Subcutaneous abdominal adipose tissue (tissue), 5 donors: Measurements from ENCODE around the gene DRAP1.

ENCODE experiments used
- H3K27ac ChIP-seq: one replicate; pipeline ENCODE4 v1.7.0; 2013; ENCODE audit warnings: low read depth, mild to moderate bottlenecking, inconsistent platforms, low read length, moderate library complexity
- H3K27me3 ChIP-seq, 5 donors: one replicate each; pipeline ENCODE4 v1.7.0; 2013; ENCODE audit warnings: low read length in 5 of 5, inconsistent platforms in 1 of 5; ENCODE audit not compliant: control insufficient read depth in 5 of 5, insufficient read depth in 4 of 5
- H3K36me3 ChIP-seq, 5 donors: one replicate each; pipeline ENCODE4 v1.7.0; 2013; ENCODE audit warnings: low read length in 5 of 5; ENCODE audit not compliant: control insufficient read depth in 5 of 5, insufficient read depth in 5 of 5
- H3K4me1 ChIP-seq, 5 donors: one replicate each; pipeline ENCODE4 v1.7.0; 2013; ENCODE audit warnings: low read length in 5 of 5, mild to moderate bottlenecking in 3 of 5, moderate library complexity in 1 of 5; ENCODE audit not compliant: control insufficient read depth in 5 of 5, insufficient read depth in 5 of 5
- H3K4me3 ChIP-seq, 5 donors: one replicate each; pipeline ENCODE4 v1.7.0; 2013; ENCODE audit warnings: low read length in 5 of 5, low read depth in 1 of 5
- H3K9ac ChIP-seq, 5 donors: one replicate each; pipeline ENCODE4 v1.7.0; 2013; ENCODE audit warnings: low read length in 5 of 5, mild to moderate bottlenecking in 4 of 5, moderate library complexity in 3 of 5
- H3K9me3 ChIP-seq, 5 donors: one replicate each; pipeline ENCODE4 v1.7.0; 2013; ENCODE audit warnings: low read length in 5 of 5; ENCODE audit not compliant: control insufficient read depth in 5 of 5
- donor health status: healthy.
- donor health status: healthy.
- donor health status: healthy.
- donor health status: healthy.
- donor health status: healthy.

The DRAP1 gene

DNA sequence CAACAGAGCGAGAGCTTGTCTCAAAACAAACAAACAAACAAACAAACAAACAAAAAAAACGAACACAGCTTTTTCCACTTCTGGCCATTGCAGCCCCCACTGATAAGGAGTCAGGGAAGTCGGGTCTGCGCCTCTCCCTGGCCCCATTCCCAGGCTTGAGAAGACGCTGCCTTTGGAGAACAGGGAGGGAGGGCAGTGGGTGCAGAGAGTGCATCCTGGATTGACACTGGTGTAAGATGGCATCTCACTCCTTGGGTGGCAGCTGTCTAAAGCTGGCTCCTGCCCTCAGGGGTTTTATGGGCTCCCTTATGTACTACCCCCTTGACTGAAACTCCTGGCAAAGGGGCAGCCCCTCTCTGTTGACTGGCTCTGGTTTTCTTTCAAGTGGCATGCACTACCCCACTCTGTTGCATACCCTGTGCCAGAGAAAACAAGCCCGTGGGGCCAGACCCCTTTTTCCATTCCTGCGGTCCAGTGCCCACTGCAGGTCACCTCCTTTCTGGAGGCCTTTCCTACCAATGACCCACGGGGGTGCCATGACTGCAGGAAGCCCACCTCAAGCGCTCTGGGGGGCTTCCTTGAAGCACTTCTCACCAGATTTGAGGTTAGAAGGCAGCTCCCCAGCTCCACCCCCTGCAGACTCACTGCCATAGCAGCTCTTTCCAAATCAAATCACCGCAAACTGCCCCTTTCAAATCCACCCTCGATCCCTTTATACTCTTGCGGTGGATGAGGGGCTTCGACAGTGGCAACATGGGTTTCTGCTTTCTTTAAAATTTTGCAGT is 12.7 kb downstream of the DRAP1 start:
- no peaks in the 10 kb centered on the region for H3K9me3 ChIP-seq
- no peaks in the 10 kb centered on the region for H3K27me3 ChIP-seq
- no peak overlapping the region for H3K9ac ChIP-seq
- no peak overlapping the region for H3K4me3 ChIP-seq
- no peak overlapping the region for H3K27ac ChIP-seq
- H3K36me3 ChIP-seq = no peaks in the 10 kb centered on the region
- peaks cover 0 to 5% (median 3%) of the 10 kb centered on the region in 5 donors for H3K4me1 ChIP-seq

DNA sequence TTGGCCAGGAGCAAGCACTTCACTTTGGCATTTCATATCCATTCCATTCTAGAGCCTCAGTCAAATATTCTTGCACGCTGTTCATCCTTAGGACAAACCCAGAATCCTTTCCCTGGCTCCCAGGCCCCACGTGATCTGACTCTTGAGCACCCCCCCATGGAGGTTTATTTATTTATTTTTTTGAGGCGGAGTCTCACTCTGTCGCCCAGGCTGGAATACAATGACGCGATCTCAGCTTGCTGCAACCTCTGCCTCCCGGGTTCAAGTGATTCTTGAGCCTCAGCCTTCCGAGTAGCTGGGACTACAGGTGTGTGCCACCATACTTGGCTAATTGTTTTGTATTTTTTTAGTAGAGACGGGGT is 13.3 kb downstream of the DRAP1 start:
- H3K9me3 ChIP-seq = no peaks in the 10 kb centered on the region
- no peaks in the 10 kb centered on the region for H3K36me3 ChIP-seq
- H3K9ac ChIP-seq = no peak overlapping the region
- H3K27ac ChIP-seq = no peak overlapping the region
- no peak overlapping the region for H3K4me3 ChIP-seq
- peaks cover 0 to 5% (median 3%) of the 10 kb centered on the region in 5 donors for H3K4me1 ChIP-seq
- no peaks in the 10 kb centered on the region for H3K27me3 ChIP-seq

DNA sequence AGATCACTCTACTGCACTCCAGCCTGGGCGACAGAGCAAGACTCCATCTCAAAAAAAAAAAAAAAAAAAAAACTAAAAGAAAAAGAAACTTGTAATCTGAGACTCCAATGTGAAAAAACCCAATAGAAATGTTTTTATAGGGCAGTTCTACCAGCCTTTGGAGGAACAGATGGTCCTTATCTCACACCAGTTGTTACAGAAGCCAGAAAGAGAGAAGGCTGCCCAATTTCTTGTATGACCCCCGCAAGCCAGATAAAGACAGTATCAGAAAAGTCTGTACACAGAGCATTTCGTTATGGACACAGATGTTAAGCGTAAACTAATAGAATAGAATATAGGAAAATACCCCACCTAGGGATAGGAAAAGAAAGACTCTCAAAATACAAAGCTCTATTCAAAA is 14.8 kb downstream of the DRAP1 start:
- H3K27ac ChIP-seq = no peak overlapping the region
- no peaks in the 10 kb centered on the region for H3K27me3 ChIP-seq

DNA sequence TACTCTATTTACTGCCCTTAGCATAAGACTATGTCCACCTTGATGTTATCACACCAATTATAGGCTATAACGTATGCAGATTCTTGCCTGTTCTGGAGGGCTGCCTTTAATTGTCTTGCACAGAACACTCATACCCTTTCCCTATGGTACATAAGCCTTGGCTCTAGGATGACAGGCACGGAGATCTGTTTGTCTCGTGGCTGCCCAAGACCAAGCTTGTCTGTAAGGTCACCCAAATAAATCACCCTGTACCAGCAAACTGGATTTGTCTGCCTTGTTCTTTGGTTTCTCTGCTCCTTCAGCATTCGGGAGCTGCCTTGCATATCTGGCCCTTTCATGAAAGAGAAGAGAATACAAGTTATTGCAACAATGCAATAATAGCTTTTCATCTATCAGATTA is 18.5 kb downstream of the DRAP1 start:
- Histone ChIP-seq H3K4me1 (peaks cover 0 to 7% (median 0%) of the 10 kb centered on the region in 5 donors), H3K27me3 (no peaks in the 10 kb centered on the region), H3K36me3 (no peaks in the 10 kb centered on the region), H3K9me3 (no peaks in the 10 kb centered on the region), H3K9ac (no peak overlapping the region), H3K4me3 (no peak overlapping the region), H3K27ac (no peak overlapping the region)

More for the DNA sequence above, 14.8 kb downstream of the DRAP1 start:
- H3K36me3 ChIP-seq = no peaks in the 10 kb centered on the region
- peaks cover 0 to 3% (median 0%) of the 10 kb centered on the region in 5 donors for H3K4me1 ChIP-seq
- no peak overlapping the region for H3K9ac ChIP-seq
- H3K9me3 ChIP-seq = no peaks in the 10 kb centered on the region
- H3K4me3 ChIP-seq = no peak overlapping the region

DNA sequence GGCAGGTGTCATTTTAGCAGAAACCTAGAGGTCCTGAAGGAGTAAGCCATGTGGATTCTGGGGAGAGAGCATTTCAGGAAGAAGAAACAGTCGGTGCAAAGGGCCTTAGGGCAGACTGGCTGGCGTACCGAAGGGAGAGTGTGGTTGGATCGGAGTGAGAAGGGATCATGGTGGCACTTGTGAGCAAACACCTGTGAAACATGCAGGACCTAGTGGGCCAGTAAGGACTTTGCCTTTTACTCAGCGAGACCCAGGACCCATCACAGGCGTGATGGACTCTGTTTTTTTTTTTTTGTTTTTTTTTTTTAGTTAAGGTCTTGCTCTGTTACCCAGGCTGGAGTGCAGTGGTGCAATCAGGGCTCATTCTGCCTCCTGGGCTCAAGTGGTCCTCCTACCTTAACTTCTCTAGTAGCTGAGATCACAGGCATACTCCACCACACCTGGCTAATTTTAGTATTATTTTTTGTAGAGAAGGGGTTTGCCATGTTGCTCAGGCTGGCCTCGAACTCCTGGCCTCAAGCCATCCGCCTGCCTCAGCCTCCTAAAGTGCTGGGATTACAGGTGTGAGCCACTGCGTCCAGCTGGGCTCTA is 22.6 kb downstream of the DRAP1 start:
- no peak overlapping the region for H3K9ac ChIP-seq
- peaks cover 0 to 7% (median 0%) of the 10 kb centered on the region in 5 donors for H3K4me1 ChIP-seq
- H3K9me3 ChIP-seq = no peaks in the 10 kb centered on the region
- no peaks in the 10 kb centered on the region for H3K27me3 ChIP-seq
- H3K4me3 ChIP-seq = no peak overlapping the region
- no peaks in the 10 kb centered on the region for H3K36me3 ChIP-seq
- H3K27ac ChIP-seq = no peak overlapping the region

DNA sequence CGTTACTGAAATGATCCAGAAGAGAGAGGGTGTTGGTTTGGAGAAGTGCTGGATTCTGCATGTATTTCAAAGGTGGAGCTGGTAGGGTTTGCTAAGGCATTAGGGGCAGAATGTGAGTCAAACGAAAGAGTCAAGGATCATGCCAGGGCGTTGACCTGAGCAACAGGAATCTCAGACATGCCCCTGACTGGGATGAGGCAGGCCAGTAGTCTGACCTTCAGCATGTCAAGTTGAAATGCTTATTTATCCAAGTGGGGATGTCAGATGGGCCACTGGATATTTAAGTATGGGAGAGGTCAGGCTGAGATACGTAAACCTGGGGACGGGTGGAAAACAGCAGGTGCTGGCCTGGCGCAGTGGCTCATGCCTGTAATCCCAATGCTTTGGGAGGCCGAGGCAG is 23.3 kb downstream of the DRAP1 start:
- H3K4me3 ChIP-seq = no peak overlapping the region
- H3K9ac ChIP-seq = no peak overlapping the region
- peaks cover 0 to 7% (median 0%) of the 10 kb centered on the region in 5 donors for H3K4me1 ChIP-seq
- no peaks in the 10 kb centered on the region for H3K9me3 ChIP-seq
- H3K27me3 ChIP-seq = peaks cover 0 to 6% (median 1%) of the 10 kb centered on the region in 5 donors
- no peaks in the 10 kb centered on the region for H3K36me3 ChIP-seq
- no peak overlapping the region for H3K27ac ChIP-seq

DNA sequence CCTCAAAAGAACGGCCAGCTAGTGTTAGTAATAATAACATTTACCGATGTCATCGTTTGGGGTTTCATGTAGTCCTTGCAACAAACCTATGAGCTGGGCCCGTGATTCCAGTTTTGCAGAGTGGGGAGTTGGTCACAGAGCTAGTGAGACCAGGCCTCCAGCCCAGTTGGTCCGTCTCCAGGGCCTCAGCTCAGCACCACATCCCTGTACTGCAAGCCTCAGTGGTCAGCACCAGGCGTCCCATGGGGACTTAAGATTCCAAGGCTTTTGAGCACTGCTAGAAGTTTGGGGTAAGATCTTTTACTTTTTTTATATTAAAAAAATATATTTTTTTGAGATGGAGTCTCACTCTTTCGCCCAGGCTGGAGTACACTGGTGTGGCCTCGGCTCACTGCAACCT is 25.0 kb downstream of the DRAP1 start:
- no peaks in the 10 kb centered on the region for H3K36me3 ChIP-seq
- H3K9me3 ChIP-seq = no peaks in the 10 kb centered on the region
- H3K9ac ChIP-seq = peak overlapping the region in 1 of 5 donors; percentile 26
- no peak overlapping the region for H3K27ac ChIP-seq
- peaks cover 0 to 7% (median 0%) of the 10 kb centered on the region in 5 donors for H3K4me1 ChIP-seq
- H3K27me3 ChIP-seq = peaks cover 0 to 7% (median 4%) of the 10 kb centered on the region in 5 donors
- H3K4me3 ChIP-seq = no peak overlapping the region

DNA sequence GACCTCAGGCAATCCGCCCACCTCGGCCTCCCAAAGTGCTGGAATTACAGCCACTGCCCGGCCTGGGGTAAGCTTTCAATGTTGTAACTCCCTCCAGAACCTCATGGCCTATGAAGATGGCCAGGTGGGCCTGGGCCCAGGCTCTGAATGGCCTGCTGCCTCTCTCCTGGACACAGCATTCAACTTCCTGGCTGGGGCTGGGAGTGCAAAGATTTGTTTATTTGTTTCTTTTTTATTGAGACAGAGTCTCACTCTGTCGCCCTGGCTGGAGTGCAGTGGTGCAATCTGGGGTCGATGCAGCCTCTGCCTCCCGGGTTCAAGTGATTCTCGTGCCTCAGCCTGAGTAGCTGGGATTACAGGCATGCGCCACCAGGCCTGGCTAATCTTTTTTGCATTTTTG is 25.5 kb downstream of the DRAP1 start:
- peaks cover 0 to 7% (median 4%) of the 10 kb centered on the region in 5 donors for H3K27me3 ChIP-seq
- H3K4me3 ChIP-seq = no peak overlapping the region
- H3K9me3 ChIP-seq = no peaks in the 10 kb centered on the region
- H3K27ac ChIP-seq = no peak overlapping the region
- H3K4me1 ChIP-seq = peaks cover 0 to 7% (median 0%) of the 10 kb centered on the region in 5 donors
- no peak overlapping the region for H3K9ac ChIP-seq
- H3K36me3 ChIP-seq = no peaks in the 10 kb centered on the region

DNA sequence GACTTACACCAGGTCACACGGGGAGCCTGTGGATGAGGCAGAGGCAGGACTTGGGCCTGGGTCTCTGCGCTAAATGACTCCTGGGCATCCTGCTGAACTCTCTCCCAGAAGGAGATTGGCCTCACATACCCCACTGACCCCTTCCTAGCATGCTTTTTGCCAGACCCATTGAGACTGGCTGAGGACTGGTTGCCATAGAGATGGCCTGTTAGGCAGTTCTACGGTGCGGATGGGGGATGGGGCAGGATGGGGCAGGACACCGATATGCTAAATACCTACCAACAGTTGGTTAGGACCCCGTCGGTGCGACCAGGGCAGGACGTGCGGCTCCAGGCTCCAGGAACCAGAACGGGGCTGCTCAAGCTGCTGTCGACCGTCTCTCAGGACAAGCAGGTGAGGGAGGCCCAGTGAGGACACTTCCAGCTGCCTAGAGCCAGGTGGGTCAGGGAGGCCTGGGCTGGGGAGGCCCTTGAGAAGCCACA is 26.2 kb downstream of the DRAP1 start, which contains the start of gene TSGA10IP:
TSS of gene TSGA10IP (plus strand) at position 51 of the 482 bp plus-strand sequence. CDS start at position 247, 196 bp downstream.
- peak within 1 kb of the TSS in 1 of 5 donors; percentile 53 for H3K9ac ChIP-seq
- no peaks in the 10 kb centered on the region for H3K36me3 ChIP-seq
- no peaks in the 10 kb centered on the region for H3K9me3 ChIP-seq
- peaks cover 0 to 7% (median 4%) of the 10 kb centered on the region in 5 donors for H3K27me3 ChIP-seq
- no peak within 1 kb of the TSS for H3K4me3 ChIP-seq
- peaks cover 0 to 7% (median 0%) of the 10 kb centered on the region in 5 donors for H3K4me1 ChIP-seq
- H3K27ac ChIP-seq = no peak within 1 kb of the TSS

DNA sequence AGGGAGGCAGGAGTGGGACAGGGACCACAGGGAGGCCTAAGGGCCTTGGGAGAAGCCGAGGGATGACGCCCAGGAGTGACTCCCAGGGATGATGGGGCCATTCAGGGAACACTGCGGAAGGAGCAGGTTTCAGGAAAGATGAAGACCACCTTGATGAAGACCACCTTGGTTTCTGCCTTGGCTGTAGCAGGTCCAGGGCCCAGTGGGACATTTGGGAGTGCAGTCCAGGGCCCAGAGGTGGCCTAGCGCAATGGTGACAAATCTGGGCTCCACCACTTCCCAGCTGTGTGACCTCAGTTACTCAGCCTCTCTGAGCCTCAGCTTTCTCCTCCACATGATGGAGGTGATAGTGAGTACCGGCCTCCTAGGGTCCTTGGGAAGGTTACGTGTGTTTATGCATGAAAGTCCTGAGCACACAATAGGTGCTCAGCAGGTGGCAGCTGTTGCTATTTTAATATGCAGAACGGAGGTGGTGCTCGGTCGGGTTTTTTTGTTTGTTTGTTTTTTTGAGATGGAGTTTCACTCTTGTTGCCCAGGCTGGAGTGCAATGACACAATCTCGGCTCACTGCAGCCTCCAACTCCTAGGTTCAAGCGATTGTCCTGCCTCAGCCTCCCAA is 26.8 kb downstream of the DRAP1 start:
- H3K4me1 ChIP-seq = peaks cover 0 to 7% (median 0%) of the 10 kb centered on the region in 5 donors
- H3K9me3 ChIP-seq = no peaks in the 10 kb centered on the region
- no peak overlapping the region for H3K4me3 ChIP-seq
- H3K27ac ChIP-seq = no peak overlapping the region
- no peak overlapping the region for H3K9ac ChIP-seq
- H3K36me3 ChIP-seq = no peaks in the 10 kb centered on the region
- H3K27me3 ChIP-seq = peaks cover 0 to 7% (median 4%) of the 10 kb centered on the region in 5 donors
